K562 (cell line): ENCODE results near the gene P2RX5. TPM values are rescaled to one million over a fixed set of nuclear protein-coding genes. Genes with fewer than 3 reads are reported as not detected.

Source experiments
- AFF1 ChIP-seq, 2 experiments: fragments of 450-650 bp; IDR thresholded peaks; 2 replicates each; pipeline ENCODE4 v1.6.1; 2018; ENCODE audit warnings: mild to moderate bottlenecking in 2 of 2, low read depth in 1 of 2; ENCODE audit not compliant: partially characterized antibody in 2 of 2
- ARNT ChIP-seq, 2 experiments: fragments of 450-650 bp; IDR thresholded peaks; 2 replicates each; pipeline ENCODE4 v1.6.1; 2016; ENCODE audit warnings: mild to moderate bottlenecking in 1 of 2
- HEY1 ChIP-seq: fragments of 250-450 bp; sonication (Bioruptor Pico); IDR thresholded peaks from 2 replicates; pipeline ENCODE4 v1.5.0; 2020; ENCODE audit warnings: mild to moderate bottlenecking, moderate library complexity, borderline replicate concordance
- KAT2B ChIP-seq: IDR thresholded peaks from one replicate; pipeline ENCODE4 v1.6.1; 2012; ENCODE audit warnings: low read depth, mild to moderate bottlenecking, control low read depth, inconsistent platforms, low read length, moderate library complexity
- KLF1 ChIP-seq: fragments of 450-650 bp; IDR thresholded peaks from 2 replicates; pipeline ENCODE4 v1.6.1; 2016; ENCODE audit warnings: missing genetic modification characterization, missing compliant biosample characterization
- KLF13 ChIP-seq: fragments of 450-650 bp; IDR thresholded peaks from 2 replicates; pipeline ENCODE4 v1.6.1; 2016; ENCODE audit warnings: missing genetic modification characterization, low read depth, mild to moderate bottlenecking, missing compliant biosample characterization, moderate library complexity, borderline replicate concordance
- L3MBTL2 ChIP-seq: fragments of 450-650 bp; IDR thresholded peaks from 2 replicates; pipeline ENCODE4 v1.6.1; 2016; ENCODE audit warnings: mild to moderate bottlenecking, moderate library complexity
- MTF1 ChIP-seq: fragments of 250-450 bp; sonication (Bioruptor Pico); IDR thresholded peaks from 2 replicates; pipeline ENCODE4 v1.9.0; 2021; ENCODE audit warnings: moderate library complexity, mild to moderate bottlenecking, inconsistent platforms, borderline replicate concordance
- TFAM ChIP-seq: fragments of 250-450 bp; sonication (Bioruptor Pico); conservative IDR thresholded peaks from 2 replicates; pipeline ENCODE4 v1.5.0; 2021; ENCODE audit warnings: mild to moderate bottlenecking, moderate library complexity
- ZFX ChIP-seq: sonication (generic); formaldehyde crosslinking; IDR thresholded peaks from 2 replicates; pipeline ENCODE4 v1.8.0; 2022; ENCODE audit warnings: mild to moderate bottlenecking, missing genetic modification reagents, moderate library complexity
- ZNF449 ChIP-seq: fragments of 250-450 bp; sonication (Bioruptor Pico); IDR thresholded peaks from 2 replicates; pipeline ENCODE4 v1.8.0; 2022; ENCODE audit warnings: moderate library complexity, mild to moderate bottlenecking, inconsistent platforms
- ZNF655 ChIP-seq: fragments of 250-450 bp; sonication (Bioruptor Pico); IDR thresholded peaks from 2 replicates; pipeline ENCODE4 v1.5.0; 2021
- polyA plus RNA-seq, 8 experiments: library from polyadenylated mRNA; depleted of rRNA in 4 of 8; stranded (reverse) in 5 of 8; unstranded in 3 of 8; fragments of >200 nt; fragmentation: Nextera tagmentation in 2 of 8; fragmentation: Illumina TruSeq in 1 of 8; extraction: Ambion mirVana in 2 of 8; extraction: Trizol in 1 of 8; gene quantifications; 2 replicates each; pipeline versions ENCODE4 v1.2.1 to v1.2.3, GENCODE V29; 2011 to 2014; ENCODE audit warnings: inconsistent platforms in 1 of 8, missing spikeins in 1 of 8
- total RNA-seq, 7 experiments: library from RNA; depleted of rRNA in 6 of 7; stranded (reverse); fragments of >200 nt in 6 of 7; fragmentation: Illumina TruSeq in 2 of 7; extraction: Trizol in 2 of 7; gene quantifications; 2 replicates each; pipeline versions ENCODE4 v1.2.1 to v1.2.3, GENCODE V29; 2011 to 2021; ENCODE audit warnings: low replicate concordance in 1 of 7
- TF ChIP-seq, protein P1 (sequence below): fragments of 450-650 bp; formaldehyde crosslinking; IDR thresholded peaks from 2 replicates; pipeline ENCODE4 v1.4.0; 2020; ENCODE audit warnings: mild to moderate bottlenecking
- TF ChIP-seq, protein P2 (sequence below): sonication (generic); formaldehyde crosslinking; IDR thresholded peaks from 2 replicates; pipeline ENCODE4 v1.8.0; 2023; ENCODE audit warnings: mild to moderate bottlenecking, missing genetic modification reagents
- TF ChIP-seq, protein P3 (sequence below), 2 experiments: IDR thresholded peaks; 2 replicates each; pipeline ENCODE4 v1.6.1; 2011; ENCODE audit warnings: borderline replicate concordance in 1 of 2, control low read depth in 1 of 2, low read depth in 1 of 2, low read length in 1 of 2, mild to moderate bottlenecking in 1 of 2, mixed read lengths in 1 of 2, moderate library complexity in 1 of 2; ENCODE audit not compliant: insufficient read depth in 1 of 2, insufficient read length in 1 of 2, poor library complexity in 1 of 2, severe bottlenecking in 1 of 2; ENCODE audit errors: extremely low read depth in 1 of 2

The P2RX5 gene
- total and polyA plus RNA-seq, 9 of the 15 experiments (the other 6 are each of a cell fraction or from before 2014, with no cell fraction given), result 0.31 to 4.0 (median 1.3) TPM

DNA sequence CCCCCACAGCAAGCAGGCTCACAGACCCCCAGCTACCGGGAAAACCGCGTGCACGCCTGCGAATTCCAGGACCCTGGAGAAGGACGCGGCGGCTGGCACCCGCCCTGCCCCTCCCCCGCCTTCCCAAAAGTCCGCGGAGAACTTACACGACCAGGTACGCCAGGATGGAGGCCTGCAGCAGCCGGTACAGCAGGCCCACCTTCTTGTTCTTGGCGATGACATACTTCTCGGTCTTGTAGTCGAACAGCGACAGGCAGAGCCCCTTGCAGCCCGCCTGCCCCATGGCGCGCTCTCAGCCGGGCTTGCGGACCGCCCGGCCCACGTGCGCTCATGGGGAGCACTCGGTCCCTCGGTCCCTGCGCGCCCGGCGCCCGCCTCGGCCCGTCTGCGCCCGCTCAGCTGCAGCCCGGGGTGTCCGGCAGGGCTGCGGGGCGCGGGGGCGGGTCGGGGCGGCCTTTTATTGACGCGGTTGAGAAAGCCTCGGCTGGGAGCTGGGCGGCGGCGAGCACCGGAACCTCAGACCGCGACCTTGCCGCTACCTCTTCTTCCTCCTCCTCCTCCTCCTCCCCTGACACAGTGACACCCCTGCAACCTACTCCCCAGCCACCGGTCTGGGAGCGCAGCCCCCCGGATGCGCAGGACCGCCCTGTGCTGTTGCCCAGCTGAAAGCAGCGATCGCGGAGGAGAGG is at the start of gene P2RX5 (continued):
- TF ChIP-seq AFF1 (IDR thresholded peaks at IDR 0.05; ENCODE audit: low read depth in 1 of 2, partially characterized antibody in 2 of 2), result peak in 1 of 2 experiments; percentile 46
- no peak for TF ChIP-seq KLF13 (tag)
- no peak for TF ChIP-seq ZNF449
- TF ChIP-seq, protein P1, sequence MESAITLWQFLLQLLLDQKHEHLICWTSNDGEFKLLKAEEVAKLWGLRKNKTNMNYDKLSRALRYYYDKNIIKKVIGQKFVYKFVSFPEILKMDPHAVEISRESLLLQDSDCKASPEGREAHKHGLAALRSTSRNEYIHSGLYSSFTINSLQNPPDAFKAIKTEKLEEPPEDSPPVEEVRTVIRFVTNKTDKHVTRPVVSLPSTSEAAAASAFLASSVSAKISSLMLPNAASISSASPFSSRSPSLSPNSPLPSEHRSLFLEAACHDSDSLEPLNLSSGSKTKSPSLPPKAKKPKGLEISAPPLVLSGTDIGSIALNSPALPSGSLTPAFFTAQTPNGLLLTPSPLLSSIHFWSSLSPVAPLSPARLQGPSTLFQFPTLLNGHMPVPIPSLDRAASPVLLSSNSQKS (CRISPR knock-in tag), result no peak
- TF ChIP-seq KAT2B, result no peak
- no peak for TF ChIP-seq MTF1 (CRISPR knock-in tag)
- TF ChIP-seq ZFX, result 0 out of 2 replicates have a peak, but pooled peaks have one; percentile 20
- TF ChIP-seq, protein P2, sequence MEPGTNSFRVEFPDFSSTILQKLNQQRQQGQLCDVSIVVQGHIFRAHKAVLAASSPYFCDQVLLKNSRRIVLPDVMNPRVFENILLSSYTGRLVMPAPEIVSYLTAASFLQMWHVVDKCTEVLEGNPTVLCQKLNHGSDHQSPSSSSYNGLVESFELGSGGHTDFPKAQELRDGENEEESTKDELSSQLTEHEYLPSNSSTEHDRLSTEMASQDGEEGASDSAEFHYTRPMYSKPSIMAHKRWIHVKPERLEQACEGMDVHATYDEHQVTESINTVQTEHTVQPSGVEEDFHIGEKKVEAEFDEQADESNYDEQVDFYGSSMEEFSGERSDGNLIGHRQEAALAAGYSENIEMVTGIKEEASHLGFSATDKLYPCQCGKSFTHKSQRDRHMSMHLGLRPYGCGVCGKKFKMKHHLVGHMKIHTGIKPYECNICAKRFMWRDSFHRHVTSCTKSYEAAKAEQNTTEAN, result no peak
- TF ChIP-seq ZNF655 (CRISPR knock-in tag), result no peak
- peak; percentile 43; the same call in 1 of the 2 replicates for TF ChIP-seq L3MBTL2
- no peak for TF ChIP-seq ARNT (IDR thresholded peaks at IDR 0.05)
- no peak for TF ChIP-seq HEY1 (CRISPR knock-in tag)
- no peak for TF ChIP-seq KLF1
- TF ChIP-seq TFAM (CRISPR knock-in tag), result no peak
- TF ChIP-seq, protein P3, sequence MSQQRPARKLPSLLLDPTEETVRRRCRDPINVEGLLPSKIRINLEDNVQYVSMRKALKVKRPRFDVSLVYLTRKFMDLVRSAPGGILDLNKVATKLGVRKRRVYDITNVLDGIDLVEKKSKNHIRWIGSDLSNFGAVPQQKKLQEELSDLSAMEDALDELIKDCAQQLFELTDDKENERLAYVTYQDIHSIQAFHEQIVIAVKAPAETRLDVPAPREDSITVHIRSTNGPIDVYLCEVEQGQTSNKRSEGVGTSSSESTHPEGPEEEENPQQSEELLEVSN (IDR thresholded peaks at IDR 0.05; ENCODE audit: borderline replicate concordance in 1 of 2, extremely low read depth in 1 of 2, insufficient read depth in 1 of 2, insufficient read length in 1 of 2, low read depth in 1 of 2, low read length in 1 of 2, poor library complexity in 1 of 2, severe bottlenecking in 1 of 2), result peak in 1 of 2 experiments; percentile 80
